ENCODE measurements around the gene ESYT2. TPM values are rescaled to one million over a fixed set of nuclear protein-coding genes. Genes with fewer than 3 reads are reported as not detected.

Gene ESYT2
- total and polyA plus RNA-seq, 4 donors = 4.9 to 31.7 (median 17.2) TPM

GRCh38 chr7:158753900-158754299, 75.4 kb downstream of the ESYT2 start:
- DNase-seq (ENCODE audit: low spot score) = no peak
- WGBS = 96% methylated on average over 5 of the region's 5 CpGs
- peaks cover 0 to 33% (median 16%) of the 10 kb centered on the region in 4 donors for H3K36me3 ChIP-seq (ENCODE audit: control insufficient read depth in 4 of 4, insufficient read depth in 3 of 4, low read depth in 1 of 4, low read length in 3 of 4)

DNA sequence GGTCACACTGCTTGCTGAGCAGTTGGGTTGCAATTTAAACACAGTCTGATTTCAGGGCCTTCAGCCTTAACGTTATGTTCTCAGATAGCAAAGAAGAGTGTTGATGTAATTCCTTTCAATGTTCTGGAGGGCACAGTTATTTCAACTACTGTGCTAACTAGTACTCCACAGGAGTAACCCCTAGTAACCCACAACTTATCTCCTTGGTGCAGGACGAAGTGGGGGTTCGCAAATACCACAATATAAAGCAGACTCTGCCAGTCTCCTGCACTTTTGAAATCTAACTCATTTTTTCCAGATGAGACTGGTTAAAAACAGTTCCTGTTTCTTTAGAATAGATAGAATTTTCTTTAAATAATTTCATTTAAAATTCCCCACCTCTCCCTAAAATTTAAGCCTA, 77.6 kb downstream of the ESYT2 start:
- no peaks in the 10 kb centered on the region for H3K27me3 ChIP-seq (ENCODE audit: control insufficient read depth in 4 of 4, insufficient read depth in 4 of 4, low read length in 3 of 4)
- H3K4me3 ChIP-seq (ENCODE audit: low read depth in 1 of 3, low read length in 3 of 3) = no peak overlapping the region
- no peak overlapping the region for H3K27ac ChIP-seq (ENCODE audit: low read depth in 1 of 2, low read length in 2 of 2)
- H3K9me3 ChIP-seq (ENCODE audit: control insufficient read depth in 4 of 4, low read length in 3 of 4) = no peaks in the 10 kb centered on the region
- peaks cover 0 to 31% (median 17%) of the 10 kb centered on the region in 4 donors for H3K36me3 ChIP-seq (ENCODE audit: control insufficient read depth in 4 of 4, insufficient read depth in 3 of 4, low read depth in 1 of 4, low read length in 3 of 4)
- no peaks in the 10 kb centered on the region for H3K4me1 ChIP-seq (ENCODE audit: control insufficient read depth in 4 of 4, insufficient read depth in 4 of 4, low read length in 3 of 4)
- no peak overlapping the region for H3K9ac ChIP-seq (ENCODE audit: low read depth in 1 of 2, low read length in 2 of 2)
- TF ChIP-seq ATF3 (IDR thresholded peaks at IDR 0.05) (no peak), NR2F2 (IDR thresholded peaks at IDR 0.05) (no peak), EGR1 (IDR thresholded peaks at IDR 0.05; ENCODE audit: low read depth in 2 of 2) (no peak), HNF4G (IDR thresholded peaks at IDR 0.05) (no peak)
- TF ChIP-seq, protein P1, sequence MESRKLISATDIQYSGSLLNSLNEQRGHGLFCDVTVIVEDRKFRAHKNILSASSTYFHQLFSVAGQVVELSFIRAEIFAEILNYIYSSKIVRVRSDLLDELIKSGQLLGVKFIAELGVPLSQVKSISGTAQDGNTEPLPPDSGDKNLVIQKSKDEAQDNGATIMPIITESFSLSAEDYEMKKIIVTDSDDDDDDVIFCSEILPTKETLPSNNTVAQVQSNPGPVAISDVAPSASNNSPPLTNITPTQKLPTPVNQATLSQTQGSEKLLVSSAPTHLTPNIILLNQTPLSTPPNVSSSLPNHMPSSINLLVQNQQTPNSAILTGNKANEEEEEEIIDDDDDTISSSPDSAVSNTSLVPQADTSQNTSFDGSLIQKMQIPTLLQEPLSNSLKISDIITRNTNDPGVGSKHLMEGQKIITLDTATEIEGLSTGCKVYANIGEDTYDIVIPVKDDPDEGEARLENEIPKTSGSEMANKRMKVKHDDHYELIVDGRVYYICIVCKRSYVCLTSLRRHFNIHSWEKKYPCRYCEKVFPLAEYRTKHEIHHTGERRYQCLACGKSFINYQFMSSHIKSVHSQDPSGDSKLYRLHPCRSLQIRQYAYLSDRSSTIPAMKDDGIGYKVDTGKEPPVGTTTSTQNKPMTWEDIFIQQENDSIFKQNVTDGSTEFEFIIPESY (IDR thresholded peaks at IDR 0.05) = no peak
- TF ChIP-seq, protein P2, sequence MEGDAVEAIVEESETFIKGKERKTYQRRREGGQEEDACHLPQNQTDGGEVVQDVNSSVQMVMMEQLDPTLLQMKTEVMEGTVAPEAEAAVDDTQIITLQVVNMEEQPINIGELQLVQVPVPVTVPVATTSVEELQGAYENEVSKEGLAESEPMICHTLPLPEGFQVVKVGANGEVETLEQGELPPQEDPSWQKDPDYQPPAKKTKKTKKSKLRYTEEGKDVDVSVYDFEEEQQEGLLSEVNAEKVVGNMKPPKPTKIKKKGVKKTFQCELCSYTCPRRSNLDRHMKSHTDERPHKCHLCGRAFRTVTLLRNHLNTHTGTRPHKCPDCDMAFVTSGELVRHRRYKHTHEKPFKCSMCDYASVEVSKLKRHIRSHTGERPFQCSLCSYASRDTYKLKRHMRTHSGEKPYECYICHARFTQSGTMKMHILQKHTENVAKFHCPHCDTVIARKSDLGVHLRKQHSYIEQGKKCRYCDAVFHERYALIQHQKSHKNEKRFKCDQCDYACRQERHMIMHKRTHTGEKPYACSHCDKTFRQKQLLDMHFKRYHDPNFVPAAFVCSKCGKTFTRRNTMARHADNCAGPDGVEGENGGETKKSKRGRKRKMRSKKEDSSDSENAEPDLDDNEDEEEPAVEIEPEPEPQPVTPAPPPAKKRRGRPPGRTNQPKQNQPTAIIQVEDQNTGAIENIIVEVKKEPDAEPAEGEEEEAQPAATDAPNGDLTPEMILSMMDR (IDR thresholded peaks at IDR 0.05; ENCODE audit: low read depth, low read length, missing input control) = no peak
- no peak for DNase-seq (ENCODE audit: low spot score)
- WGBS = 94% methylated on average over 3 of the region's 3 CpGs

More at GRCh38 chr7:158753900-158754299, 75.4 kb downstream of the ESYT2 start:
- Histone ChIP-seq H3K4me3 (ENCODE audit: low read depth in 1 of 3, low read length in 3 of 3) (no peak overlapping the region), H3K9ac (ENCODE audit: low read depth in 1 of 2, low read length in 2 of 2) (no peak overlapping the region), H3K27ac (ENCODE audit: low read depth in 1 of 2, low read length in 2 of 2) (no peak overlapping the region), H3K27me3 (ENCODE audit: control insufficient read depth in 4 of 4, insufficient read depth in 4 of 4, low read length in 3 of 4) (no peaks in the 10 kb centered on the region), H3K9me3 (ENCODE audit: control insufficient read depth in 4 of 4, low read length in 3 of 4) (no peaks in the 10 kb centered on the region), H3K4me1 (ENCODE audit: control insufficient read depth in 4 of 4, insufficient read depth in 4 of 4, low read length in 3 of 4) (no peaks in the 10 kb centered on the region)
- TF ChIP-seq GABPA (IDR thresholded peaks at IDR 0.05 in 1 of 2, conservative IDR thresholded peaks at IDR 0.05 in 1 of 2) (no peak), SP1 (IDR thresholded peaks at IDR 0.05) (no peak), HNF4G (IDR thresholded peaks at IDR 0.05) (no peak), JUND (IDR thresholded peaks at IDR 0.05) (no peak), RAD21 (IDR thresholded peaks at IDR 0.05) (no peak)
- TF ChIP-seq, protein P1 (IDR thresholded peaks at IDR 0.05) = no peak

GRCh38 chr7:158751199-158751598, 78.1 kb downstream of the ESYT2 start:
- no peaks in the 10 kb centered on the region for H3K27me3 ChIP-seq (ENCODE audit: control insufficient read depth in 4 of 4, insufficient read depth in 4 of 4, low read length in 3 of 4)
- H3K9ac ChIP-seq (ENCODE audit: low read depth in 1 of 2, low read length in 2 of 2) = no peak overlapping the region
- no peaks in the 10 kb centered on the region for H3K4me1 ChIP-seq (ENCODE audit: control insufficient read depth in 4 of 4, insufficient read depth in 4 of 4, low read length in 3 of 4)
- H3K4me3 ChIP-seq (ENCODE audit: low read depth in 1 of 3, low read length in 3 of 3) = no peak overlapping the region
- TF ChIP-seq, protein P3, sequence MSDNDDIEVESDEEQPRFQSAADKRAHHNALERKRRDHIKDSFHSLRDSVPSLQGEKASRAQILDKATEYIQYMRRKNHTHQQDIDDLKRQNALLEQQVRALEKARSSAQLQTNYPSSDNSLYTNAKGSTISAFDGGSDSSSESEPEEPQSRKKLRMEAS (IDR thresholded peaks at IDR 0.05) = no peak
- TF ChIP-seq HNF4A (conservative IDR thresholded peaks at IDR 0.05) (no peak), EGR1 (IDR thresholded peaks at IDR 0.05; ENCODE audit: low read depth in 2 of 2) (no peak), NR2F2 (IDR thresholded peaks at IDR 0.05) (no peak)
- peaks cover 0 to 30% (median 17%) of the 10 kb centered on the region in 4 donors for H3K36me3 ChIP-seq (ENCODE audit: control insufficient read depth in 4 of 4, insufficient read depth in 3 of 4, low read depth in 1 of 4, low read length in 3 of 4)
- WGBS = 98% methylated on average over 2 of the region's 2 CpGs
- no peak overlapping the region for H3K27ac ChIP-seq (ENCODE audit: low read depth in 1 of 2, low read length in 2 of 2)
- H3K9me3 ChIP-seq (ENCODE audit: control insufficient read depth in 4 of 4, low read length in 3 of 4) = no peaks in the 10 kb centered on the region
- no peak for DNase-seq (ENCODE audit: low spot score)
